HCT116 (cell line): ENCODE data around the gene PRPF8. TPM values are rescaled to one million over a fixed set of nuclear protein-coding genes. Genes with fewer than 3 reads are reported as not detected.
A peak's percentile ranks its signal among the peaks of the same experiment; 100 is the strongest.

Source experiments
- ATAC-seq: fragments of 200-7000 bp; cut with Tn5 transposase; 2 replicates; pipeline ENCODE4 v1.9.1; 2020; ENCODE audit warnings: mild to moderate bottlenecking, moderate library complexity
- BruUV-seq: library from RNA; stranded (reverse); fragments of 400-500 nt; replicated peaks from 2 replicates; lab custom pipeline; 2021; lab: Mats Ljungman, UMichigan
- CTCF ChIA-PET: fragments of 300-600 bp; sonication (Branson Sonifier 250); formaldehyde crosslinking; loops from one replicate; lab custom pipeline; 2021; ENCODE audit warnings: antibody characterized with exemption; lab: Charles Lee
- POLR2A ChIA-PET: fragments of 300-600, 350-600 bp; sonication (Branson Sonifier 250); formaldehyde crosslinking; loops from one replicate; lab custom pipeline; 2021; ENCODE audit warnings: antibody characterized with exemption; lab: Charles Lee
- RAD21 ChIA-PET, 2 experiments: fragments of 300-600 bp; sonication (Branson Sonifier 250); formaldehyde crosslinking; loops; one replicate each; lab custom pipeline; 2023; ENCODE audit warnings: low total read pairs in 2 of 2; ENCODE audit not compliant: uncharacterized antibody in 2 of 2, unreplicated experiment in 2 of 2, low non-redundant PET in 1 of 2; lab: Charles Lee
- DNase-seq: peaks from one replicate; pipeline ENCODE4 v3.0.0-alpha.2; 2010; ENCODE audit warnings: low read depth, low spot score
- H2AFZ ChIP-seq: fragments of 200-600 bp; shearing (Covaris generic), sonication (generic); 2 replicates; pipeline ENCODE4 v1.6.1; 2017; ENCODE audit warnings: low read depth, mixed run types, mixed read lengths, antibody characterized with exemption, low read length; ENCODE audit not compliant: poor library complexity, severe bottlenecking
- H3K27ac ChIP-seq: 2 replicates; pipeline ENCODE4 v1.5.1; 2012; ENCODE audit warnings: low read depth, low read length
- H3K27me3 ChIP-seq: fragments of 200-600 bp; sonication (generic); 2 replicates; pipeline ENCODE4 v1.6.1; 2016; ENCODE audit warnings: mixed run types, low read length, mixed read lengths; ENCODE audit not compliant: insufficient read depth
- H3K36me3 ChIP-seq, 2 experiments: fragments of 200-500 bp in 1 of 2; fragments of 200-600 bp in 1 of 2; sonication (Bioruptor generic) in 1 of 2; sonication (generic) in 1 of 2; 2 replicates each; pipeline versions ENCODE4 v1.5.1 to v1.6.1; 2014 to 2016; ENCODE audit warnings: low read length in 2 of 2, inconsistent platforms in 1 of 2, mixed read lengths in 1 of 2, mixed run types in 1 of 2; ENCODE audit not compliant: insufficient read depth in 2 of 2, control insufficient read depth in 1 of 2
- H3K4me1 ChIP-seq, 2 experiments: fragments of 200-600 bp in 1 of 2; sonication (generic) in 1 of 2; 2 replicates each; pipeline versions ENCODE4 v1.5.1 to v1.6.1; 2012 to 2017; ENCODE audit warnings: low read length in 2 of 2, inconsistent platforms in 1 of 2, mild to moderate bottlenecking in 1 of 2, mixed read lengths in 1 of 2, mixed run types in 1 of 2, moderate library complexity in 1 of 2; ENCODE audit not compliant: insufficient read depth in 2 of 2, control insufficient read depth in 1 of 2
- H3K4me2 ChIP-seq: fragments of 200-600 bp; sonication (generic); 2 replicates; pipeline ENCODE4 v1.6.1; 2017; ENCODE audit warnings: mixed run types, low read length, mixed read lengths
- H3K4me3 ChIP-seq, 2 experiments: fragments of 200-600 bp in 1 of 2; sonication (generic) in 1 of 2; replicated peaks in 1 of 2; 2 replicates each; pipeline ENCODE4 v1.5.1; 2011 to 2016; ENCODE audit warnings: low read length in 2 of 2, control low read depth in 1 of 2, low read depth in 1 of 2, mild to moderate bottlenecking in 1 of 2, mixed read lengths in 1 of 2, mixed run types in 1 of 2
- H3K79me2 ChIP-seq: fragments of 200-600 bp; sonication (generic); 2 replicates; pipeline ENCODE4 v1.6.1; 2017; ENCODE audit warnings: mild to moderate bottlenecking, mixed run types, low read length, moderate library complexity, mixed read lengths; ENCODE audit not compliant: insufficient read depth
- H3K9ac ChIP-seq: fragments of 200-600 bp; sonication (generic); 2 replicates; pipeline ENCODE4 v1.6.1; 2016; ENCODE audit warnings: low read length, mixed read lengths
- H3K9me2 ChIP-seq: fragments of 200-600 bp; sonication (generic), shearing (Covaris generic); 2 replicates; pipeline ENCODE4 v1.6.1; 2017; ENCODE audit warnings: mixed run types, mild to moderate bottlenecking, moderate library complexity; ENCODE audit not compliant: insufficient read depth
- H3K9me3 ChIP-seq, 2 experiments: fragments of 200-500 bp in 1 of 2; fragments of 200-600 bp in 1 of 2; sonication (Bioruptor generic) in 1 of 2; sonication (generic) in 1 of 2; 2 replicates each; pipeline ENCODE4 v1.6.1; 2014 to 2017; ENCODE audit warnings: low read length in 2 of 2, mixed read lengths in 2 of 2, inconsistent platforms in 1 of 2, low read depth in 1 of 2, mild to moderate bottlenecking in 1 of 2, mixed run types in 1 of 2, moderate library complexity in 1 of 2; ENCODE audit not compliant: control insufficient read depth in 1 of 2, insufficient read depth in 1 of 2
- H4K20me1 ChIP-seq: fragments of 200-600 bp; sonication (generic), shearing (Covaris generic); 2 replicates; pipeline ENCODE4 v1.6.1; 2017; ENCODE audit warnings: mixed run types, mild to moderate bottlenecking, moderate library complexity; ENCODE audit not compliant: insufficient read depth
- CEBPB ChIP-seq: IDR thresholded peaks from 2 replicates; pipeline ENCODE4 v1.6.1; 2012; ENCODE audit warnings: low read depth
- JUND ChIP-seq: IDR thresholded peaks from 2 replicates; pipeline ENCODE4 v1.6.1; 2012
- POLR2AphosphoS5 ChIP-seq: IDR thresholded peaks from 2 replicates; pipeline ENCODE4 v1.6.1; 2011; ENCODE audit warnings: mild to moderate bottlenecking, low read depth, low read length, moderate library complexity
- TCF7L2 ChIP-seq: IDR thresholded peaks from 2 replicates; pipeline ENCODE4 v1.7.0; 2011; ENCODE audit warnings: borderline replicate concordance, inconsistent platforms; ENCODE audit not compliant: insufficient read depth, insufficient read length; ENCODE audit errors: extremely low read depth
- ZFX ChIP-seq: fragments of 450-650 bp; IDR thresholded peaks from 2 replicates; pipeline ENCODE4 v1.6.1; 2017
- intact Hi-C: fragments of 100-400 bp; cut with micrococcal nuclease; formaldehyde crosslinking; loops from 2 replicates; pipeline ENCODE4 v1.10.0; 2022
- total RNA-seq: library from RNA; stranded (reverse); gene quantifications from one replicate; pipeline ENCODE4 v1.2.1, GENCODE V29; 2021; ENCODE audit not compliant: unreplicated experiment
- TF ChIP-seq, protein P1 (sequence below): IDR thresholded peaks from 2 replicates; pipeline ENCODE4 v1.6.1; 2012

PRPF8 gene
- total RNA-seq, 1 experiment from 2014 or later, result 386 TPM

DNA sequence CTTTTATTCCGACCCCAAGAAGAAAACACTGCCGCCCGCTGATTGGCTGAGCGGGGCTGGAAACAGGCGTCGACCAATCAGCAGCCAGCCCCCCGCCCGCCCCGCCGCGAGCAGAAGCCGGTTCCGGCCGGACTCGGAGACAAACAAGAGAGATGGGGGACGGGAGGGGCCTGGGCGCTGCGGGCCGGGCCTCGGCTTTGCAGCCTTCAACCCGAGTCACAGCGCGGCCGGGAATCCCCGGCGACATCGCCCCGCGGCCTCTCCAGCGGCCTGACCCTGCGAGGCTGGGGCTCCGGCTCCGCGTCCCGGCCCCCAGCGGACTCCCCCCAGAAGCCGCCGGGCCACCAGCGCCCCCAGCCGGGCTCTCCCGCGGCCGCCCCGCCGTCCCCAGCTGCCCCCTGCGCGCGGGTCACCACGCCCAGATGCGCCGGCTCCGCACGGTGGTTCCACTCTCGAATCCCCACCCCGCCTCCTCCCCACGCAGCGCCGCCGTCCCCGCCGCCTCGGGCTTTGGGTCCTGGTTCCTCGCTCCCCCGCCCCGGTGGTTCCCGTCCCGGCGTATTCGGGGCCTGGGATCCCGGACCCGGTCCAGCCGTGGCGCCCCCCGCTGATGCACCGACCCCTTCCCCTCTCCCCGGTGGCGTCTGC is 55.7 kb downstream of the PRPF8 start (continued):
- TF ChIP-seq JUND (no peak), CEBPB (no peak), POLR2AphosphoS5 (peak; percentile 52), TCF7L2 (no peak)

DNA sequence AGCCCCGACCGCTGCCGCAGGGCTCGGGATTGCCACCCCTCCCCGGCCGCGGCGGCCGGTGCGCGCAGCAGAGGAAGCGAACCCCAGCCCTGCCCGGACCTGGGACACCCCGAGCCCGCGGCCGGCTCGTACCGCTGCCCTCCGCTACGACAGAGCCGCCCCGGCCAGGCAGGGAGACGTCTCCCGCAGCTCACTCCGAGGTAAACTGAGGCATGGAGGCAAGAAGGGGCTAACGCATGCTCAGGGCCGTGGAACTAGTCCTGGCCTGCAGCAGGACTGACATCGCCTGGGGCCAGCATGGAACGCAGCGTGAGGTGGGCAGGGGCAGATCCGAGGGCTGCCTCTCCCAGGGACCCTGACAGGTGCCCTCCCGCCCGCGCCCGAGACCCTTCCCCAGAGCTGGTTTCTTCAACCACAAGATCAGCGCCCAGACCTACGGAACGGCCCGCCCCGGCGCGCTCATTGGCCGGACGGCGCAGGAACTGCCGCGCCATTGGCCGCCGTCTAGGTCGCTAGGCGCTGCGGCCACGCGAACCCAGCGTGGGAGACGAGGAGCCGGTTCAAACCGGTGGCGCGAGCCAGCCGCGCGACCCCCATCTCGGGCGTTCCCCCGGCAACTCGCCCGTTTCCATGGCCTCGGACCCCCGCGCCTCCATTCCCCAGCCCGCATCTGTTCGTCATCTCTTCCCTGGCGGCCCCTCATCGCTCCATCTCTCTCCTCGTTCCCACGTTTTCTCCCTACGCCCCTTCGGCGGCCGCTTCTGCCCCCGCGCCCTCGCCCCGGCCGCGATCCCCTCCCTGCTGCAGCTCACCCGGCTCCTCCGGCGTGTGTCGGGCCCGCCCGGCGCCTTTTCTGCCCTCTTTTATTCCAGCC is 56.4 kb downstream of the PRPF8 start, which contains the start of gene SLC43A2:
Gene SLC43A2, minus strand, starts transcription at position 853 of the 874 bp plus-strand sequence. CDS start 960 bp downstream, outside the sequence.
- Histone ChIP-seq H2AFZ (peak within 1 kb of the TSS; percentile 82), H3K9me2 (no peaks in the 10 kb centered on the region), H4K20me1 (no peaks in the 10 kb centered on the region), H3K4me2 (peak within 1 kb of the TSS; percentile 100), H3K4me3 (peak within 1 kb of the TSS; percentile 85 to 93), H3K27ac (peak within 1 kb of the TSS; percentile 65), H3K27me3 (no peaks in the 10 kb centered on the region), H3K9me3 (no peaks in the 10 kb centered on the region), H3K36me3 (no peaks in the 10 kb centered on the region), H3K4me1 (peaks cover 13 to 41% of the 10 kb centered on the region in 2 experiments), H3K9ac (peak within 1 kb of the TSS; percentile 92), H3K79me2 (no peaks in the 10 kb centered on the region)
- intact Hi-C loops, result no loop called here
- RAD21 ChIA-PET, result interaction anchor here (2.2 to 2.5 kb wide), 2 partner anchors 54 kb away, joined by 23 to 25 read pairs; no protein-coding TSS in a partner anchor
- POLR2A ChIA-PET, result interaction anchor here (1.0 to 3.8 kb wide), 5 partner anchors 10 to 165 kb away, joined by 3 to 16 read pairs (median 5); partner anchors contain the start of gene RILP
- ATAC-seq (peak; percentile 85), DNase-seq (peak; percentile 48)
- no TSS peak for BruUV-seq
- TF ChIP-seq ZFX (0 out of 2 replicates have a peak, but pooled peaks have one; percentile 6), CEBPB (no peak), JUND (no peak), POLR2AphosphoS5 (peak; percentile 28; the same call in 1 of the 2 replicates)
- TF ChIP-seq, protein P1, sequence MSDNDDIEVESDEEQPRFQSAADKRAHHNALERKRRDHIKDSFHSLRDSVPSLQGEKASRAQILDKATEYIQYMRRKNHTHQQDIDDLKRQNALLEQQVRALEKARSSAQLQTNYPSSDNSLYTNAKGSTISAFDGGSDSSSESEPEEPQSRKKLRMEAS, result peak; percentile 55; the same call in 1 of the 2 replicates
- CTCF ChIA-PET, result interaction anchor here (0.6 to 3.6 kb wide), 5 partner anchors 11 to 237 kb away, joined by 3 to 113 read pairs (median 22); partner anchors contain the start of gene RILP
